Thyroid gland (tissue), 4 donors: ENCODE results near the gene ACVR1B.

Experiments
- CTCF ChIP-seq, 6 experiments: fragments of 200-600 bp in 3 of 6; fragments of 450-650 bp in 3 of 6; sonication (generic) in 3 of 6; IDR thresholded peaks; one replicate each; pipeline ENCODE4 v1.5.1; 2016 to 2019; ENCODE audit warnings: antibody characterized with exemption in 6 of 6, mild to moderate bottlenecking in 2 of 6, inconsistent platforms in 1 of 6, moderate library complexity in 1 of 6
- POLR2A ChIP-seq, 2 donors: fragments of 450-650 bp; IDR thresholded peaks; one replicate each; pipeline ENCODE4 v1.6.1; 2017; ENCODE audit warnings: antibody characterized with exemption in 2 of 2, mild to moderate bottlenecking in 2 of 2, moderate library complexity in 1 of 2

- TF ChIP-seq CTCF (IDR thresholded peaks at IDR 0.05) (peak; percentile 81 to 99 (median 95)), POLR2A (IDR thresholded peaks at IDR 0.05) (no peak)
Observed at GRCh38 chr12:52023182-52023975, 71.9 kb downstream of the ACVR1B start.
